ENCODE results near the gene OR11A1.

OR11A1 gene

DNA sequence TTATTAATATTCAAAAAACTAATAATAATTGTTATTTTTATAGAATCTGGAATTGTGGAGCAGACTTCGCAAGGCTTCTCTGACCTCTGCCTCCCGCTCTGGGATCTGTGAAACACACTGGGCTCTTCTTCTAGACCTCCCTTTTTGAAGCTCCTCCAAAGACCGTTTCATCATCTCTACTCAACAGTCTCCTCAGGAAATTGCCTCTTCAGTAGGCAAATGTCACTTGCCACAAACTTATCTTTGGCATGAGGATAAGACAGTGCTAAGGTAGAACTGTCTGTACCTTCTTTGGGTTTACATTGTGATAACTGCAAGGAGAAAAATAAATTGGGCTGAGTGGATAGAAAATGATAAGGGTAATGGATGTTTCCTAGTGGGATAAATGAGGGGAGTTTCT, 33.2 kb upstream of the OR11A1 start:
- TF ChIP-seq GABPA (IDR thresholded peaks at IDR 0.05; ENCODE audit: low read depth) (no peak), SPI1 (IDR thresholded peaks at IDR 0.05; ENCODE audit: borderline replicate concordance, low read depth) (no peak), POLR2AphosphoS5 (IDR thresholded peaks at IDR 0.05; ENCODE audit: low read depth) (no peak)
- TF ChIP-seq, protein P1, sequence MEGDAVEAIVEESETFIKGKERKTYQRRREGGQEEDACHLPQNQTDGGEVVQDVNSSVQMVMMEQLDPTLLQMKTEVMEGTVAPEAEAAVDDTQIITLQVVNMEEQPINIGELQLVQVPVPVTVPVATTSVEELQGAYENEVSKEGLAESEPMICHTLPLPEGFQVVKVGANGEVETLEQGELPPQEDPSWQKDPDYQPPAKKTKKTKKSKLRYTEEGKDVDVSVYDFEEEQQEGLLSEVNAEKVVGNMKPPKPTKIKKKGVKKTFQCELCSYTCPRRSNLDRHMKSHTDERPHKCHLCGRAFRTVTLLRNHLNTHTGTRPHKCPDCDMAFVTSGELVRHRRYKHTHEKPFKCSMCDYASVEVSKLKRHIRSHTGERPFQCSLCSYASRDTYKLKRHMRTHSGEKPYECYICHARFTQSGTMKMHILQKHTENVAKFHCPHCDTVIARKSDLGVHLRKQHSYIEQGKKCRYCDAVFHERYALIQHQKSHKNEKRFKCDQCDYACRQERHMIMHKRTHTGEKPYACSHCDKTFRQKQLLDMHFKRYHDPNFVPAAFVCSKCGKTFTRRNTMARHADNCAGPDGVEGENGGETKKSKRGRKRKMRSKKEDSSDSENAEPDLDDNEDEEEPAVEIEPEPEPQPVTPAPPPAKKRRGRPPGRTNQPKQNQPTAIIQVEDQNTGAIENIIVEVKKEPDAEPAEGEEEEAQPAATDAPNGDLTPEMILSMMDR (IDR thresholded peaks at IDR 0.05; ENCODE audit: insufficient read depth, low read length), result no peak
- TF ChIP-seq, protein P2, sequence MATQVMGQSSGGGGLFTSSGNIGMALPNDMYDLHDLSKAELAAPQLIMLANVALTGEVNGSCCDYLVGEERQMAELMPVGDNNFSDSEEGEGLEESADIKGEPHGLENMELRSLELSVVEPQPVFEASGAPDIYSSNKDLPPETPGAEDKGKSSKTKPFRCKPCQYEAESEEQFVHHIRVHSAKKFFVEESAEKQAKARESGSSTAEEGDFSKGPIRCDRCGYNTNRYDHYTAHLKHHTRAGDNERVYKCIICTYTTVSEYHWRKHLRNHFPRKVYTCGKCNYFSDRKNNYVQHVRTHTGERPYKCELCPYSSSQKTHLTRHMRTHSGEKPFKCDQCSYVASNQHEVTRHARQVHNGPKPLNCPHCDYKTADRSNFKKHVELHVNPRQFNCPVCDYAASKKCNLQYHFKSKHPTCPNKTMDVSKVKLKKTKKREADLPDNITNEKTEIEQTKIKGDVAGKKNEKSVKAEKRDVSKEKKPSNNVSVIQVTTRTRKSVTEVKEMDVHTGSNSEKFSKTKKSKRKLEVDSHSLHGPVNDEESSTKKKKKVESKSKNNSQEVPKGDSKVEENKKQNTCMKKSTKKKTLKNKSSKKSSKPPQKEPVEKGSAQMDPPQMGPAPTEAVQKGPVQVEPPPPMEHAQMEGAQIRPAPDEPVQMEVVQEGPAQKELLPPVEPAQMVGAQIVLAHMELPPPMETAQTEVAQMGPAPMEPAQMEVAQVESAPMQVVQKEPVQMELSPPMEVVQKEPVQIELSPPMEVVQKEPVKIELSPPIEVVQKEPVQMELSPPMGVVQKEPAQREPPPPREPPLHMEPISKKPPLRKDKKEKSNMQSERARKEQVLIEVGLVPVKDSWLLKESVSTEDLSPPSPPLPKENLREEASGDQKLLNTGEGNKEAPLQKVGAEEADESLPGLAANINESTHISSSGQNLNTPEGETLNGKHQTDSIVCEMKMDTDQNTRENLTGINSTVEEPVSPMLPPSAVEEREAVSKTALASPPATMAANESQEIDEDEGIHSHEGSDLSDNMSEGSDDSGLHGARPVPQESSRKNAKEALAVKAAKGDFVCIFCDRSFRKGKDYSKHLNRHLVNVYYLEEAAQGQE (IDR thresholded peaks at IDR 0.05; ENCODE audit: insufficient replicate concordance, low read depth), result no peak
- H3K27me3 ChIP-seq (ENCODE audit: insufficient read depth, poor library complexity, severe bottlenecking), result no peaks in the 10 kb centered on the region
- DNase-seq (ENCODE audit: low read depth in 1 of 2, low spot score in 1 of 2), result peak in 1 of 2 experiments; percentile 9
- no peak overlapping the region for H3K4me3 ChIP-seq (replicated peaks; ENCODE audit: insufficient read depth, low read length)
- no peak overlapping the region for H3K27ac ChIP-seq (replicated peaks)

- H3K4me3 ChIP-seq (replicated peaks; ENCODE audit: insufficient read depth, low read length), result no peak overlapping the region
- no peak for DNase-seq (ENCODE audit: low read depth in 1 of 2, low spot score in 1 of 2)
- no peaks in the 10 kb centered on the region for H3K27me3 ChIP-seq (ENCODE audit: insufficient read depth, poor library complexity, severe bottlenecking)
- TF ChIP-seq, protein P1 (IDR thresholded peaks at IDR 0.05; ENCODE audit: insufficient read depth, low read length), result no peak
- TF ChIP-seq GABPA (IDR thresholded peaks at IDR 0.05; ENCODE audit: low read depth) (no peak), SPI1 (IDR thresholded peaks at IDR 0.05; ENCODE audit: borderline replicate concordance, low read depth) (no peak), POLR2AphosphoS5 (IDR thresholded peaks at IDR 0.05; ENCODE audit: low read depth) (no peak)
- TF ChIP-seq, protein P2 (IDR thresholded peaks at IDR 0.05; ENCODE audit: insufficient replicate concordance, low read depth), result no peak
- H3K27ac ChIP-seq (replicated peaks), result no peak overlapping the region
These were observed 32.4 kb upstream of the OR11A1 start for GRCh38 chr6:29489286-29489685.

GRCh38 chr6:29488874-29489273, 32.0 kb upstream of the OR11A1 start:
- Histone ChIP-seq H3K27me3 (ENCODE audit: insufficient read depth, poor library complexity, severe bottlenecking) (no peaks in the 10 kb centered on the region), H3K27ac (replicated peaks) (no peak overlapping the region), H3K4me3 (replicated peaks; ENCODE audit: insufficient read depth, low read length) (no peak overlapping the region)
- TF ChIP-seq SPI1 (IDR thresholded peaks at IDR 0.05; ENCODE audit: borderline replicate concordance, low read depth) (no peak), GABPA (IDR thresholded peaks at IDR 0.05; ENCODE audit: low read depth) (no peak), POLR2AphosphoS5 (IDR thresholded peaks at IDR 0.05; ENCODE audit: low read depth) (no peak)
- TF ChIP-seq, protein P1 (IDR thresholded peaks at IDR 0.05; ENCODE audit: insufficient read depth, low read length), result no peak
- TF ChIP-seq, protein P2 (IDR thresholded peaks at IDR 0.05; ENCODE audit: insufficient replicate concordance, low read depth), result no peak
- no peak for DNase-seq (ENCODE audit: low read depth in 1 of 2, low spot score in 1 of 2)

All from HL-60 (cell line).